Myocyte (in vitro differentiated cells): ENCODE results near the gene RPTOR. TPM values are rescaled to one million over a fixed set of nuclear protein-coding genes. Genes with fewer than 3 reads are reported as not detected.

Experiments
- DNase-seq: peaks from one replicate; pipeline ENCODE4 v3.0.0-alpha.2; 2012; ENCODE audit warnings: low read depth
- total RNA-seq: library from RNA; depleted of rRNA; stranded (reverse); fragments of >200 nt; gene quantifications from 2 replicates; pipeline ENCODE4 v1.2.3, GENCODE V29; 2014

Gene RPTOR
- total RNA-seq, 1 donor from 2014 or later: 18.0 TPM

GRCh38 chr17:80965606-80966005 is 421.0 kb downstream of the RPTOR start:
- no peak for DNase-seq

DNA sequence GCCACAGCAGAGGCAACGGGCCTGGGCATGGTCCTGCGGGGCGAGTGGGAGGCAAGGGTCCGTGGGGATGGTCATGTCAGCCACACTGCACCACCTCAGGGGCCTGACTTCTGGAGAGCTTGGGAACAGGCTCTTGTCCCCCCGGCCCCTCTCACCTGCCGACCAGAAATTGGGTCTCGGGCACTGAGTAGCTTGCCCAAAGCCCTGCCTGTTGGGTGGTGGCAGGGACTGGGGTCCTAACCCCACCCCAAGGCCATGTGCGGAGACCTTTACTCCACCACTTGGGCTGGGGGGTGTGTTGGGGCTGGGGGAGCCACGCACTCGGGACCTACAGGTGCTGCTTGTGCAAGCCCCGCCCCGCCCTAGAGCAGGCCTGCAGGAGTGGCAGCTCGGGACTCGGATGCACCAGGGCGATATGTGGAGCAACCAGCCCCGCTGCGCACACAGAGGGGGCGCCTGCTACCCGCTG is 422.8 kb downstream of the RPTOR start:
- DNase-seq: no peak

DNA sequence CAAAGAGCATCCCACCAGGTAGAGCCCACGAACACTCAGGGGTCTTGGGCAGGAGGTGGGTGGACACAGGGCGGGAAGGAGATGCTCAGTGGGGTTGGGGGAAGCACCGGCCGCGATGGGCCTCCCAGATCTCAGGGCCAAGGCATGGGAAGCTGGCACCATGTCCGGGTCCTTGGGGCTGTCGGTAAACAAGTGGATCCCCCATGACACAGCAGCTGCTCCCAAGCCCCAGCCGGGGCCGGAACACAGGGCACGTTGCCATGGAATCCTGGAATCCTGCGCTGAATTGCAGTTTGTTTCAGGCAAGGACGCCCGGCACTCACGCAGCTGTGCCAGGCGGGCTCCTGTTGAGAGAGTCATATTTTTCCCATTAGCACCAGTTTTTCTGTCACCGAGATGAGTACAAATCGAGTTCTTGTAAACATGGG is 424.0 kb downstream of the RPTOR start:
- peak; percentile 92 for DNase-seq

GRCh38 chr17:80969030-80969673 is 424.5 kb downstream of the RPTOR start:
- peak; percentile 36 for DNase-seq

DNA sequence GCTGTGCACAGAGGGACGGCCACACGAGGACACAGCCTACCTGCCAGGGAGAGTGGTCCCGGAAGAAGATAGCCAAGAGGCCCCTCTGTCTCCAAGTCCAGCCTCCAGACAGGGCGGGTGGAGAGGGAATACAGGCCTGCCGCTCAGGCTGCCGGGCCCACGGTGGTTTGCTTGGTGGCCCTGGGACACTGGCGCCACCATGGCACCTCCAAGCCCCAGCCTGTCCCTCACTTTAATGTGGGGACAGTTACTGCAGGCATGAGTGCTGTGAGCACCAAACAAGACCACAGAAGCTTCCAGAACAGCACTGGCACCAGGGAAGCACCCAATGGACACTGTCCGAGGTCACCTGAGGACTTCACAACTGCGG is 425.0 kb downstream of the RPTOR start:
- DNase-seq: no peak

DNA sequence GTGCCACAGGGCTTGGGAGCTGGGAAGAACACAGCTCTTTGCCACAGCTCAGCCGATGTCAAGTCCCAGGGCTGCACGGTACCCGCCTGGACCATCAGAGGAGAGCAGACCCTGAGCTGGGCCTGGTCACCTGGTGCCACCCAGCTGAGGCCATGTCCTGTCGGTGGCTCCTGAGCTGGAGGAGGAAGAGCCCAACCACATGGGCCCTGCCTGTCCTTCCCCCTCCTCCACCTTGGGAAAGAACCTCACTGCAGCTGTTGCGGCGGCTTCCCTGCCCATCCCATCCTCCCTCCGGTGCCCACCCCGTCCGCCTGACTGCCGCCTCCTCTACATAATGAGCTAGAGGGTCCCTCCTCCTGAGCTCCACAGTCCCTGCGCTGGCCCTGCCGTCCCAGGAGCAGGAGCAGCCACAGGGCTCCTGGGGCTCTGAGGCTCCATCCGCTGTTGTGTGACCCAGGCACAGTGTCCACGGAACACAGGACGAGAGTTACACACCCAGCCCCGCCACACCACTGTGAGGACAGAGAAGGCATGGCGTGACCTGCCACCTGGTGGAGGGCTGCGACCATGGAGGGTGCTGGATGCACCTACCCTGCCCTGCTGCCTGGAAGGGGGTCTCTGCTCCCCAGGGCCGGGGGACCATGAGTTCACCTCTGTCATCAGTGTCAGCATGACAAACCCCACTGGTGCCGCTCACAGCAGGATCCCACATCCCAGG is 425.6 kb downstream of the RPTOR start:
- DNase-seq: peak; percentile 91

GRCh38 chr17:80970762-80971703 is 426.4 kb downstream of the RPTOR start:
- peak; percentile 77 for DNase-seq

GRCh38 chr17:80971704-80972304 is 427.2 kb downstream of the RPTOR start:
- peak; percentile 45 for DNase-seq

GRCh38 chr17:80976701-80977100 is 432.1 kb downstream of the RPTOR start:
- no peak for DNase-seq

DNA sequence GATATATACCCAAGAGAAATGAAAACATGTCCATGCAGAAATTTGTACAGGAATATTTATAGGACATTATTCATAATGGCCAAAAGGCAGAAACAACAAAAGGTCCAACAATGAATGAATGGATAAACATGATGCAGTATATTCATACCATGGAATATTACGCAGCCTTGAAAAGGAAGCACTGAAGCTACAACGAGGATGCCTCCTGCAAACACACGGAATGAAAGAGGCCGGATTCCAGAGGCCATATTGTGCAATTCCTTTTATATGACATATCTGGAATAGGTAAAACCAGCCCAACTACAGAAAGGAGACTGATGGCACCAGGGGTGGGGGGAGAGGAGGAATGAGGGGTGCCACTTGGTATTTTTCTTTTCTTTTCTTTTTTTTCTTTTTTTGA is 432.5 kb downstream of the RPTOR start:
- no peak for DNase-seq

- DNase-seq: peak; percentile 73
These were observed 434.2 kb downstream of the RPTOR start for GRCh38 chr17:80978499-80979497.

DNA sequence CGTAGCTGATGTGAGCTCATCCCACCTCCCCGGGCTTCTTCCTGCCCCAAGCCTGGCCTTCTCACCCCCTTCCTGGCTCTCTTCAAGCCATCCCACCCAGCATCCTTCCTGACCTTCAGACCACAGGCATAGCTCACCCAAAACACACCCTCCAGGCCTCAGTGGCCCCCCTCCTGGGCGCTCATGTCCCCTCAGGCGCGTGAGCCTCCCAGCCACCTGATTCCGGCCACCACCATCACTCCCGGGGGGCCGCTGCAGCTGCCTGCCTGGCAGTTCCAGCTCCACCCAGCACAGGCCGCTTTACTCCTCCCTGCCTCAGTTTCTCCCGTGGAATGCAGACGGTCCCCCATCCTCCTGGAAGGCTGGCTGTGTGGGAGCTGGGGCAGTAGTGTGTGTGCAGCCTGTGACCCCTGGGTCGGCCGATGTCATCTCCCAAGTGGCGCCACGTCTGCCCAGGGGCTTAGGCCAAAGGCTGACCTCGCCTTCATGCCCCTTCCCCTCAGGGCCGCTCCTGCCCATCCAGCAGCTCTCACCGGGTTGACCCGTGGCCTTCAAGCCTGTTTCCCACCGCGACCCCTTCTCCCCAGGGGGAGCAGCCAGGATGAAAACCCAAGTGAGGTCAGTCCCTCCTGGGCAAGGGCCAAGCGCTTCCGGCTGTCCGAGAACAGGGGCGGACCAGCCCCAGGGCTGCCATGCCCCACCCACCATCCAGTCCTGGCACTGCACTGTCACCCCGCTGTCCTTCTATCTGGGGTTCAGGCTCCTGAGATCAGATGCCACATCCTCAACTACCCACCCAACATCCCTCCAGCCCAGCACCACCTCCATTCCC is 435.1 kb downstream of the RPTOR start:
- DNase-seq: no peak

- no peak for DNase-seq
These were observed 435.9 kb downstream of the RPTOR start for GRCh38 chr17:80980397-80981061.

DNA sequence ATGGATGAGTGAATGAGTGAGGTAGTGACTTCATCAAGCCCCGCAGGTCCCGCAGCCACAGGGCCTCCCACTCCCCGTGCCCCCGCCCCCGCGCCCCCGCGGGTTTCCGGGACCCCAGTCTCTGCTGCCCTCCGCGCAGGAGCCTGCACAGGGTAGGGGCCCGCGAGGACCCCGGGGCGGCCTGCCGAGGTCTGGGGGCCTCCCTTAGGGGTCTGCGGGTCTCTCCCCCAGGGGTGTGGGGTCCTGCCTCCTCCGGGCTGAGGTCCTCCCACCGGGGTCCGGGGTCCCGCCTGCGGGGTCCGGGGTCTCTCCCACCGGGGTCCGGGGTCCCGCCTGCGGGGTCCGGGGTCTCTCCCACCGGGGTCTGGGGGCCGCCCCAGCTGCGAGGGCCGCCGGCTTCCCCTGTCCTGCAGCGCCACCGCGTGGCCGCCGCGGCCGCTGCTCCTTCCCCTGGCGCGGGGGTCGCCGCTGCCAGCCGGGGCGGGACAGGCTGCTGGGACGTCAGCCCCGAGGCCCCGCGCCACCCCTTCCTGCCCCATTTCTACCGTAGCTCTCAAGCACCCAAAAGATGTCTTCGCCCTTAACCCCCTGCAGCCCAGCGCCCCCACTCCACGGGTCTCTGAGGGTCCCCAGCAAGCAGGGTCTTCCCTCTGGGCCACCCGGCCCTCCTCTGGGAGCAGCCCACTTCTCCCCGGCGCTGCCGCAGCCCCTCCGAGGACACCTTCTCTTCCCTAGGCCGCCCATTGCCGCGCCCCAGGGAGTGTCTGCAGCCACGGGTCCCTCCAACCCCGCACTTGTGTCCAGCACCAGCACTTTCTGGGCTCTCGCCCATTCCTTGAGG is 436.6 kb downstream of the RPTOR start:
- DNase-seq: no peak

- DNase-seq: no peak
These were observed 437.3 kb downstream of the RPTOR start for GRCh38 chr17:80981929-80982425.

GRCh38 chr17:80982426-80982974 is 437.9 kb downstream of the RPTOR start:
- no peak for DNase-seq

- no peak for DNase-seq
These were observed 438.9 kb downstream of the RPTOR start for GRCh38 chr17:80983545-80983944.
